ENCODE results near the gene PTPRT. TPM values are rescaled to one million over a fixed set of nuclear protein-coding genes. Genes with fewer than 3 reads are reported as not detected.

PTPRT gene
- total RNA-seq, 1 experiment from 2014 or later = 0.13 TPM

DNA sequence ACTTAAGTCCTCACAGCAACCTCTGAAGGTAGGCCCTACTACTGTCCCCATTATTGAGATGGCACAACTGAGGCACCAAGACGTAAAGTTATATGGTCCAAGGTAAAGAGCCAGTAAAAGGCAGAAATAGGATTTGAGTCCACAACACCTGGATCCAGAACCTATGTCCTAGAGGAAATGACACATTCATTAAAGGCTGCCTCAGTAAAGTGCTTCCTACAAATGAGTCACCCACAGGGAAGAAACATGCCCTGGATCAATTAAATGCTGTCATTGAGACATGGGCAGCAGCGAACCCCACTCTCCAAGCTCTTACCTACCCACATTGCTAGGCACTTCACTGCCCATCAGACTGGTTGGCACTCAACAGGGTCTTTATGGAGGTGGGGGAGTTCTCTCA is 600.9 kb downstream of the PTPRT start:
- no peak overlapping the region for H2BK5ac ChIP-seq (ENCODE audit: insufficient read length, low read length)
- TF ChIP-seq, protein P1, sequence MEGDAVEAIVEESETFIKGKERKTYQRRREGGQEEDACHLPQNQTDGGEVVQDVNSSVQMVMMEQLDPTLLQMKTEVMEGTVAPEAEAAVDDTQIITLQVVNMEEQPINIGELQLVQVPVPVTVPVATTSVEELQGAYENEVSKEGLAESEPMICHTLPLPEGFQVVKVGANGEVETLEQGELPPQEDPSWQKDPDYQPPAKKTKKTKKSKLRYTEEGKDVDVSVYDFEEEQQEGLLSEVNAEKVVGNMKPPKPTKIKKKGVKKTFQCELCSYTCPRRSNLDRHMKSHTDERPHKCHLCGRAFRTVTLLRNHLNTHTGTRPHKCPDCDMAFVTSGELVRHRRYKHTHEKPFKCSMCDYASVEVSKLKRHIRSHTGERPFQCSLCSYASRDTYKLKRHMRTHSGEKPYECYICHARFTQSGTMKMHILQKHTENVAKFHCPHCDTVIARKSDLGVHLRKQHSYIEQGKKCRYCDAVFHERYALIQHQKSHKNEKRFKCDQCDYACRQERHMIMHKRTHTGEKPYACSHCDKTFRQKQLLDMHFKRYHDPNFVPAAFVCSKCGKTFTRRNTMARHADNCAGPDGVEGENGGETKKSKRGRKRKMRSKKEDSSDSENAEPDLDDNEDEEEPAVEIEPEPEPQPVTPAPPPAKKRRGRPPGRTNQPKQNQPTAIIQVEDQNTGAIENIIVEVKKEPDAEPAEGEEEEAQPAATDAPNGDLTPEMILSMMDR (conservative IDR thresholded peaks at IDR 0.05) = no peak

More for the DNA sequence above, 600.9 kb downstream of the PTPRT start:
- Histone ChIP-seq H3K18ac (ENCODE audit: insufficient read length, low read depth, low read length) (no peak overlapping the region), H2BK12ac (ENCODE audit: insufficient read length, low read depth, low read length) (no peak overlapping the region), H3T11ph (ENCODE audit: low read length) (no peak overlapping the region), H3K9me3 (ENCODE audit: control insufficient read depth, low read depth, low read length) (no peaks in the 10 kb centered on the region), H4K8ac (replicated peaks; ENCODE audit: insufficient read length, low read depth, low read length) (no peak overlapping the region), H3K56ac (ENCODE audit: insufficient read length, low read depth, low read length) (no peak overlapping the region), H4K91ac (ENCODE audit: insufficient read length, low read depth, low read length) (no peak overlapping the region), H2BK120ac (ENCODE audit: low read depth, low read length, poor library complexity, severe bottlenecking) (no peak overlapping the region), H3K27ac (ENCODE audit: insufficient read length, low read depth, low read length) (no peak overlapping the region), H3K9ac (ENCODE audit: extremely low read depth, insufficient read length, low read length) (no peak overlapping the region), H3K4ac (ENCODE audit: low read depth, low read length) (no peak overlapping the region), H2BK15ac (ENCODE audit: low read depth, low read length) (no peak overlapping the region), H3K79me1 (ENCODE audit: insufficient read depth, low read depth, low read length, poor library complexity, severe bottlenecking) (no peaks in the 10 kb centered on the region), H3K23me2 (ENCODE audit: insufficient read length, low read depth, low read length, poor library complexity, severe bottlenecking) (no peaks in the 10 kb centered on the region), H3K23ac (ENCODE audit: insufficient read length, low read depth, low read length) (no peak overlapping the region), H3K4me2 (ENCODE audit: insufficient read depth, insufficient read length, low read length) (no peak overlapping the region), H3K79me2 (ENCODE audit: insufficient read depth, low read length) (no peaks in the 10 kb centered on the region), H2AFZ (ENCODE audit: low read length) (no peak overlapping the region), H3K14ac (ENCODE audit: insufficient read depth, low read length) (no peak overlapping the region), H3K4me1 (ENCODE audit: insufficient read depth, low read length) (no peaks in the 10 kb centered on the region), H3K27me3 (ENCODE audit: insufficient read depth, low read length) (no peaks in the 10 kb centered on the region), H4K20me1 (ENCODE audit: control insufficient read depth, insufficient read depth, insufficient read length) (peaks cover 2% of the 10 kb centered on the region), H2BK20ac (ENCODE audit: low read depth, low read length, poor library complexity, severe bottlenecking) (no peak overlapping the region), H4K5ac (ENCODE audit: insufficient read length, low read depth, low read length) (no peak overlapping the region), H2AK5ac (ENCODE audit: insufficient read length, low read length) (no peak overlapping the region)
- Mint-ChIP-seq H3K4me3 (no peak overlapping the region), H3K4me1 (peaks cover 8 to 11% of the 10 kb centered on the region in 2 experiments), H3K27me3 (ENCODE audit: low read depth) (peaks cover 2% of the 10 kb centered on the region; the same call in 1 of the 2 replicates), H3K36me3 (ENCODE audit: insufficient read depth in 1 of 3, low read depth in 3 of 3) (no peaks in the 10 kb centered on the region), H3K27ac (no peak overlapping the region), H3K9me3 (no peaks in the 10 kb centered on the region)
- no peak for DNase-seq
- WGBS (ENCODE audit: extremely low coverage, insufficient read length, low lambda C conversion rate) = no CpG with 5 or more reads among the region's 2 CpGs
